MCF 10A (cell line): ENCODE data around the gene HOATZ. TPM values are rescaled to one million over a fixed set of nuclear protein-coding genes. Genes with fewer than 3 reads are reported as not detected.

Source experiments
- BruUV-seq: library from RNA; stranded (reverse); fragments of 400-500 nt; replicated peaks from 2 replicates; lab custom pipeline; 2021; lab: Mats Ljungman, UMichigan
- CTCF ChIA-PET: fragments of 300-600 bp; sonication (Branson Sonifier 250); formaldehyde crosslinking; extraction: SDS; loops from one replicate; lab custom pipeline; 2021; ENCODE audit warnings: antibody characterized with exemption, inconsistent platforms; lab: Yijun Ruan, JAX
- POLR2A ChIA-PET: fragments of 300-600, 350-650 bp; sonication (Branson Sonifier 250); formaldehyde crosslinking; extraction: SDS; loops from one replicate; lab custom pipeline; 2020; ENCODE audit warnings: antibody characterized with exemption, inconsistent platforms; lab: Yijun Ruan, JAX
- DNase-seq: peaks from one replicate; pipeline ENCODE4 v3.0.0-alpha.2; 2018; ENCODE audit not compliant: unreplicated experiment
- H3K27ac Mint-ChIP-seq: one replicate; pipeline ENCODE4 v1.8.0; 2022; ENCODE audit warnings: mild to moderate bottlenecking, low read depth, mixed read lengths; ENCODE audit not compliant: unreplicated experiment
- H3K27me3 Mint-ChIP-seq: one replicate; pipeline ENCODE4 v1.8.0; 2022; ENCODE audit warnings: mixed read lengths; ENCODE audit not compliant: insufficient read depth, unreplicated experiment
- H3K36me3 Mint-ChIP-seq: one replicate; pipeline ENCODE4 v1.8.0; 2022; ENCODE audit warnings: mild to moderate bottlenecking, moderate library complexity, mixed read lengths; ENCODE audit not compliant: insufficient read depth, unreplicated experiment
- H3K4me1 Mint-ChIP-seq: one replicate; pipeline ENCODE4 v1.8.0; 2022; ENCODE audit warnings: mixed read lengths; ENCODE audit not compliant: insufficient read depth, unreplicated experiment
- H3K4me3 Mint-ChIP-seq: one replicate; pipeline ENCODE4 v1.8.0; 2022; ENCODE audit warnings: mild to moderate bottlenecking, moderate library complexity, mixed read lengths; ENCODE audit not compliant: unreplicated experiment
- H3K9me3 Mint-ChIP-seq: one replicate; pipeline ENCODE4 v1.8.0; 2022; ENCODE audit warnings: mixed read lengths; ENCODE audit not compliant: unreplicated experiment
- intact Hi-C: fragments of 100-400 bp; cut with micrococcal nuclease; formaldehyde crosslinking; loops from 2 replicates; pipeline ENCODE4 v1.14.1; 2022
- total RNA-seq: library from RNA; stranded (reverse); gene quantifications from 2 replicates; pipeline ENCODE4 v1.2.3, GENCODE V29; 2022
- TF ChIP-seq, protein P1 (sequence below): fragments of 200-600 bp; IDR thresholded peaks from one replicate; pipeline ENCODE4 v1.8.0; 2022; ENCODE audit warnings: antibody characterized with exemption, mild to moderate bottlenecking; ENCODE audit not compliant: unreplicated experiment

The HOATZ gene
- total RNA-seq, 1 experiment from 2014 or later: not detected

- BruUV-seq: no TSS peak
- Mint-ChIP-seq H3K4me3 (no peak overlapping the region), H3K9me3 (no peaks in the 10 kb centered on the region), H3K36me3 (no peaks in the 10 kb centered on the region), H3K27ac (no peak overlapping the region), H3K4me1 (peaks cover 22% of the 10 kb centered on the region), H3K27me3 (no peaks in the 10 kb centered on the region)
- POLR2A ChIA-PET: interaction anchor here (0.6 to 1.0 kb wide), 2 partner anchors 51 to 205 kb away, joined by 3 to 4 read pairs; no protein-coding TSS in a partner anchor
- CTCF ChIA-PET: interaction anchor here (1.0 kb wide), 1 partner anchor 69 kb away, joined by 3 read pairs; no protein-coding TSS in a partner anchor
- intact Hi-C loops: no loop called here
- TF ChIP-seq, protein P1, sequence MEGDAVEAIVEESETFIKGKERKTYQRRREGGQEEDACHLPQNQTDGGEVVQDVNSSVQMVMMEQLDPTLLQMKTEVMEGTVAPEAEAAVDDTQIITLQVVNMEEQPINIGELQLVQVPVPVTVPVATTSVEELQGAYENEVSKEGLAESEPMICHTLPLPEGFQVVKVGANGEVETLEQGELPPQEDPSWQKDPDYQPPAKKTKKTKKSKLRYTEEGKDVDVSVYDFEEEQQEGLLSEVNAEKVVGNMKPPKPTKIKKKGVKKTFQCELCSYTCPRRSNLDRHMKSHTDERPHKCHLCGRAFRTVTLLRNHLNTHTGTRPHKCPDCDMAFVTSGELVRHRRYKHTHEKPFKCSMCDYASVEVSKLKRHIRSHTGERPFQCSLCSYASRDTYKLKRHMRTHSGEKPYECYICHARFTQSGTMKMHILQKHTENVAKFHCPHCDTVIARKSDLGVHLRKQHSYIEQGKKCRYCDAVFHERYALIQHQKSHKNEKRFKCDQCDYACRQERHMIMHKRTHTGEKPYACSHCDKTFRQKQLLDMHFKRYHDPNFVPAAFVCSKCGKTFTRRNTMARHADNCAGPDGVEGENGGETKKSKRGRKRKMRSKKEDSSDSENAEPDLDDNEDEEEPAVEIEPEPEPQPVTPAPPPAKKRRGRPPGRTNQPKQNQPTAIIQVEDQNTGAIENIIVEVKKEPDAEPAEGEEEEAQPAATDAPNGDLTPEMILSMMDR: no peak
- DNase-seq: no peak
Observed at GRCh38 chr11:111523343-111523742, 8.8 kb downstream of the HOATZ start.

GRCh38 chr11:111524056-111524455 lies 9.5 kb downstream of the HOATZ start:
- H3K27ac Mint-ChIP-seq: no peak overlapping the region
- ChIA-PET CTCF (no interaction called here), POLR2A (interaction anchor here (0.6 to 1.9 kb wide), 3 partner anchors 14 to 205 kb away, joined by 3 to 11 read pairs (median 4); no protein-coding TSS in a partner anchor)
- no peaks in the 10 kb centered on the region for H3K36me3 Mint-ChIP-seq
- H3K27me3 Mint-ChIP-seq: no peaks in the 10 kb centered on the region
- no TSS peak for BruUV-seq
- no peaks in the 10 kb centered on the region for H3K9me3 Mint-ChIP-seq
- TF ChIP-seq, protein P1: no peak
- DNase-seq: no peak
- intact Hi-C loops: no loop called here
- peaks cover 22% of the 10 kb centered on the region for H3K4me1 Mint-ChIP-seq
- no peak overlapping the region for H3K4me3 Mint-ChIP-seq

GRCh38 chr11:111525456-111525855 lies 10.9 kb downstream of the HOATZ start:
- intact Hi-C loops: no loop called here
- Mint-ChIP-seq H3K36me3 (no peaks in the 10 kb centered on the region), H3K27ac (no peak overlapping the region), H3K9me3 (no peaks in the 10 kb centered on the region), H3K4me3 (no peak overlapping the region), H3K27me3 (no peaks in the 10 kb centered on the region), H3K4me1 (peaks cover 19% of the 10 kb centered on the region)
- POLR2A ChIA-PET: interaction anchor here (1.9 kb wide), 1 partner anchor 15 kb away, joined by 11 read pairs; no protein-coding TSS in a partner anchor
- TF ChIP-seq, protein P1: no peak
- no peak for DNase-seq
- no TSS peak for BruUV-seq
- CTCF ChIA-PET: interaction anchor here (1.2 to 1.7 kb wide), 2 partner anchors 71 to 72 kb away, joined by 4 to 5 read pairs; no protein-coding TSS in a partner anchor

DNA sequence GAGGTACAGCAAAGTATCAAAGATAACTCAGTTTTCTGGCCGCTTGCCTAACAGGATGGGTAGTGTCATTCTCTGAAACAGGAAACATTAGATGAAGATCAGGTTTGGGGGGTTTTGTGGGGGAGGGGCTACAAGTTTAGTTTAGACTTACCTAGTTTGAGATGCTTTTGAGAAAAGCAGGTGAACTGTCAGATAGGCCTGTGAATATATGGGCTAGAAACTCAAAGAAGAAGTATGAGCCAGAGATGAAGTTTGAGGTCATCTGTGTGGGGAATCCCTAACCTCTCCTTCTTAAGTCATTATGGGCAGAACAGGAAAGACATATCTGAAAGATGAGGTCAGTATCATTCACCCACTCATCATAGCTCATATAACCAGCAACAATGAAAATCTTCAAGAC lies 11.9 kb downstream of the HOATZ start:
- CTCF ChIA-PET: interaction anchor here (1.7 kb wide), 1 partner anchor 74 kb away, joined by 5 read pairs; no protein-coding TSS in a partner anchor
- peaks cover 22% of the 10 kb centered on the region for H3K4me1 Mint-ChIP-seq
- DNase-seq: no peak
- H3K27me3 Mint-ChIP-seq: no peaks in the 10 kb centered on the region
- H3K4me3 Mint-ChIP-seq: no peak overlapping the region
- intact Hi-C loops: no loop called here
- TF ChIP-seq, protein P1: no peak
- H3K27ac Mint-ChIP-seq: no peak overlapping the region
- POLR2A ChIA-PET: interaction anchor here (1.0 to 1.1 kb wide), 2 partner anchors 14 to 30 kb away, joined by 4 read pairs; partner anchors contain the start of gene LAYN
- H3K36me3 Mint-ChIP-seq: no peaks in the 10 kb centered on the region
- BruUV-seq: no TSS peak
- H3K9me3 Mint-ChIP-seq: no peaks in the 10 kb centered on the region
